HG02678 (cell line): ENCODE data around the gene TGFBR2.
A peak's percentile ranks its signal among the peaks of the same experiment; 100 is the strongest.

Experiments
- ATAC-seq: cut with Tn5 transposase; IDR thresholded peaks from one replicate; pipeline ENCODE4 v1.9.1; 2021; ENCODE audit warnings: mild to moderate bottlenecking, moderate library complexity; ENCODE audit not compliant: unreplicated experiment

The TGFBR2 gene

DNA sequence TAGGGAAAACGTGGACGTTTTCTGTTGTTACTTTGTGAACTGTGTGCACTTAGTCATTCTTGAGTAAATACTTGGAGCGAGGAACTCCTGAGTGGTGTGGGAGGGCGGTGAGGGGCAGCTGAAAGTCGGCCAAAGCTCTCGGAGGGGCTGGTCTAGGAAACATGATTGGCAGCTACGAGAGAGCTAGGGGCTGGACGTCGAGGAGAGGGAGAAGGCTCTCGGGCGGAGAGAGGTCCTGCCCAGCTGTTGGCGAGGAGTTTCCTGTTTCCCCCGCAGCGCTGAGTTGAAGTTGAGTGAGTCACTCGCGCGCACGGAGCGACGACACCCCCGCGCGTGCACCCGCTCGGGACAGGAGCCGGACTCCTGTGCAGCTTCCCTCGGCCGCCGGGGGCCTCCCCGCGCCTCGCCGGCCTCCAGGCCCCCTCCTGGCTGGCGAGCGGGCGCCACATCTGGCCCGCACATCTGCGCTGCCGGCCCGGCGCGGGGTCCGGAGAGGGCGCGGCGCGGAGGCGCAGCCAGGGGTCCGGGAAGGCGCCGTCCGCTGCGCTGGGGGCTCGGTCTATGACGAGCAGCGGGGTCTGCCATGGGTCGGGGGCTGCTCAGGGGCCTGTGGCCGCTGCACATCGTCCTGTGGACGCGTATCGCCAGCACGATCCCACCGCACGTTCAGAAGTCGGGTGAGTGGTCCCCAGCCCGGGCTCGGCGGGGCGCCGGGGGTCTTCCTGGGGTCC is at the start of gene TGFBR2:
Gene TGFBR2, plus strand, starts transcription at position 301 of the 731 bp plus-strand sequence. Its CDS starts 283 bp downstream, at position 584.
- peak; percentile 76 for ATAC-seq

DNA sequence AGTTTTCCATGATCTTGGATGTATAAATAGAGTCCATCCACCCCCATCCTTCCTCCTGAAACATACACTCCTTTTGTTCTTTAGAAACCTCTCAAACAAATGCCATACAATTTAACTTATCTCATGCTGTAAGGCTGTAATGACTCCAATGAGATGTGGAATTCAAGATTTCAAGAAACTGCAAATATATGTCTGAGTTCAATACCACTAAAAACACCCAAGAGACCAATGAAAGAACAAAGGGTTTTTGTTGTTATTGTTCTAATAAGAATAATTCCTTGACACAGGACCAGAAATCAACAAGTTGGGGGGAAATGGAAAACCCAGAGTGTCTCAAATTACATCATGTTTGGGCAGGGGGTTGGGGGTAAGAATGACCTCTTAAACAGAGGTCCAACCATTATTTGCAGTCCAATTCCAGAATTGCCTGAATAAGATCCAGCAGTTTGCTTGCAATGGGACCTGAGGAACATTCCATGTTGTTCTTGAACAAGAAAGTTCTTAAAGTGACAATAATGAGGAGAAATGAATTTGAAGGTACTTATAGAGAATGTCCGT is 48.6 kb upstream of the TGFBR2 start:
- ATAC-seq: no peak

DNA sequence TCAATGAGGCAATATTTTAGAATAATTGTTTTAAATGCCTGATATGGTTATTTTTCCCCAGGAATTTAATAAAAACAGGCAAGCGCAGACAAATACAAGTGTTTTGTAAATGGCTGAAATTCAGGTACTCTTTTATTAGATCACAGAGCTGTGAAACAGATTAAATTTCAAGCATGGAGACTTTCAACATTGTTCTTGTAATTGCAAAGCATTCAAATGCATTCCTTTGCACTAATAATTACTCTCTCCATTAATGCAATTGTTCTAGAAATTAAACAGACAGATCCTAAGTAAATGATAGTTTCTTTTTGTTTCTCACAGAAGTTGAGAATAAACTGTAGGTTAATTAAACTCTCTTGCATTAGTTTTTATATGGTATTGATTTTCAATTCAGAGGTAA is 42.4 kb upstream of the TGFBR2 start:
- ATAC-seq: no peak

DNA sequence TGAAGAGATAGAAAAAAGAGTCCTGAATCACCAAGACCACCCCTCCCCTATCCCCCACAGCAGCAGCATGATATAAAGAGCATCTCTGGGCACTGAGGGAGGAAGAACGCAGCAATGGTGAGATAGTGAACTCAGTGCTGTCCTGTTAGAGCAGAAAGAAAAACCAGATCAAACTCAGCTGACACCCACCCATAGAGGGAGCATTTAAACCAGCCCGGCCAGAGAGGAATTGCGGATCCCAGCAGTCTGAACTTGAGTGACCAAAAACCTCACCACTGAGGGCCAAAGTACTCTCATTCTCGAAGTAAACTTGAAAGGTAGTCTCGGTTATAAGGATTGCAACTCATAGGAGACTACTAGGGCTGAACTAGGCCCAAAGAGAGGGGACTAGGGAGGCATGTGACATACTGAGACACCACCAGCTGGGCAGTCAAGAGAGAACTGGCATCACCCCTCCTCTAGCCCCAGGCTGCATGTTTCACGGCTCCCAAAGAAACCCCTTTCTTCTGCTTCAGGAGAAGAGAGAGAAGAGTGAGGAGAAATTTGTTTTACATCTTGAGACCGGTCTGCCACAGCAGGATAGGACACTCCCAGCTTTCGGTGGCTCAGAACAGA is 39.2 kb upstream of the TGFBR2 start:
- ATAC-seq: no peak

DNA sequence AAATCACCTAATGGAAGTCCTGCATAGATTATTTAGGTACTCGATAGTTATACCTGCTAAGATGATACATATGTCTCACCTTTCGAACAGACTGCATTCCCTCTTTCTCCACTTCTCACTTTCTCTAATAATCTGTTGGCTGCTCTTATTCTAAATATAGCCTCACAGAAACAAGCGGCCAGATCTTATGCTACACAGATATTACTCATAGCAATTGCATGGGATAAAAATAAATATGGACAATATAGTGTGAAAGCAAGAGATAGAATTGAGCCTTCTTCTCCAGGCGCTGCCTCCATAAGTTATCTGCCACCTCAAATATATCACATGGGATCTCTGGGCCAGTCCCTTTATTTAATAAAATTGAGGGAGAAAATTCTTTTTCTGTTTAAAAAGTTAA is 29.5 kb upstream of the TGFBR2 start:
- no peak for ATAC-seq

DNA sequence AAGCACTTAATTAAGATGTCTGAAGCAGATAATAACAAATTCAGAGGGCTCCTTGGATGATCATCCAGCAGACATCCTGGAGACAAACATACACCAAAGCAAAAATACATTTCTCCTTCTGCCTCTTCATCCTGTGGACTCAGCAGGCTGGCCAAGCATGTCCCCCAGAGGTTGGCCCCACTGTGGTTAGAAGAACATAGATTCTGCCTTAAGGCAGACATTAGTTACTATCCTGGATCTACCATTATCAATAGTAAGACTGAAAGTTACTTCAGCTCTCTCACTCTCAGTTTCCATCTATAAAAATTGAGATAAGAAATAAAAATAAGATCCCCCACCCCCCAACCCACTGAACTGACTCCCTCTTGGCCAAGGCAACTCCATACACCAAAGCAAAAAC is 28.6 kb upstream of the TGFBR2 start:
- ATAC-seq: peak; percentile 80

DNA sequence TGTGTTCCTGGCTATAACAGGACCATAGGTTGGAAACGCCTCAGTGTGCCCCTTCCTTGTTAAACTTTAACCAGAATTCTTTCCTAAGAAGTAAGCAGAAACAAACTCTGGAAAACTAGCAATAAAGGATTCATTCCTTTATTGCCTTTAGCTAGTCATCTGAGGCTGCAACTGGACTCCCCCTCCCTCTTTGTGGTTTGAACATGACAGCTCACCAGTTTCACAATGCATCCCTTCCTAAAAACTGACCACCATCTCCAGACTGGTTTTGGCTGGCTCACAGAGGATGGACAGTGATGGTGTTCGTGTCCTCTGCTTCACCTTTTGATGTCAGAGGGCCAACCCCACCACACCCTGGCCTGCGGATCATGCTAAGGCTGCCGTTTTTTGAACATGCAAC is 27.9 kb upstream of the TGFBR2 start:
- ATAC-seq: no peak

DNA sequence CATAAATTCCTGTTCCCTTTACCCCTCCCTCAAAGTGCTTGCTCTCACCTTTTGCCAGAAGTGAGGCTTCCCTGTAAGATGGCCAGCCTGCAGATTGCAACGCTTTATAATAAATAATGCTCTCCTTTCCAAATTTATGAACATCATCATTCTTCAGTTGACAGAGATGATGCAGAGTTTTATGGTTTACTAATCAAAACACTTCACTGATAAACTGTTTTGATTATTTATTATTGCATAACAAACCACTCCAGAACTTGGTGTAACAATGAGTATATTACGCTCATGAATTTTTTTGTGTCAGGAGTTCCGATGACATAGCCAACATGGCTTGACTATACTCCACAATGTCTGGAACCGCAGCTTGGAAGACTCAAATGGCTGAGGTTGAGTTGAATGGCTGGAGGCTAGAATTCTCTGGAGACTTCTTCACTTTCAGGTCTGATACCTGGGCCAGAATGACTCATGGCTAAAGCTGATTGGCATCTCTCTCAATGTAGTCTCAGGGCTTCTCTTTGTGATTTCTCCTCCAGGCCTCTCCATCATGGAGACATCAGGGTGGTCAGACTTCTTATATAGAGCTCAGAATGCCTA is 27.3 kb upstream of the TGFBR2 start:
- ATAC-seq: no peak

DNA sequence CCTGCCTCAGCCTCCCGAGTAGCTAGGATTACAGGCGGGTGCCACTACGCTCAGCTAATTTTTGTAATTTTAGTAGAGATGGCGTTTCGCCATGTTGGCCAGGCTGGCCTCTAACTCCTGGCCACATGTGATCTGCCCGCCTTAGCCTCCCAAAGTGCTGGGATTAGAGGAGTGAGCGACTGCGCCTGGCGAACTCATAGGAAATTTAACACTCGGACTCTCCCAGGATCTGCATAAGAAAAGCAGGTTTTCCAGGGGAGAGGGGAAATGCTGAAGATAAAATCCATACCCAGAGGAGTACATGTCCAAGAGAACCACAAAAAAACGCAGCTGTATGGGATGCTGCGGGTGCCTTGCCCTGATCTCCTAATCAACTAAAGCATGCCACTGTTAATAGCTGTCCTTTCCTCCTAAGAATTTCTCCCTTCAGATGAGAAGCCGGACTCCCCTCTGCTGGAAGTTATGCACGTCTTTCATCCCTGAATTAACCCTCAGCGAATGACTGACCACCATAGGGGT is 25.3 kb upstream of the TGFBR2 start:
- ATAC-seq: no peak

DNA sequence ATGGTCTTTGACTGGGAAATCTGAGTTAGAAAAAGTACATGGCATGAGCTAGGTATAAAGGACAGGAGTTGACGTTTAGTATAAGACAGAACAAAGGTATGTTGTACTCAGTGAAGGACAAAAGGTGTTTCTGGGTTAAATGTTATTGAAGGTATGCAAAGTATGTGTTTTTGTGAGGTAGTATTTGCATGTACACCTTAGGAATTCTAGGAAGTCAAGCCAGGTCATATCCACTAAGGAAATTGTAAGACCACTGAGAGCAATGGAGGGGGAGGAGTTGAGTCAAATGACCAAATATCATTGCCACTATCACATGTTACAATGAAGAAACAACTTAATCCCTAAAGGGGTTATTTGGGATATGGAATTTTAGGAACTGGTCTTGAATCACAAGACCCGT is 24.4 kb upstream of the TGFBR2 start:
- no peak for ATAC-seq

DNA sequence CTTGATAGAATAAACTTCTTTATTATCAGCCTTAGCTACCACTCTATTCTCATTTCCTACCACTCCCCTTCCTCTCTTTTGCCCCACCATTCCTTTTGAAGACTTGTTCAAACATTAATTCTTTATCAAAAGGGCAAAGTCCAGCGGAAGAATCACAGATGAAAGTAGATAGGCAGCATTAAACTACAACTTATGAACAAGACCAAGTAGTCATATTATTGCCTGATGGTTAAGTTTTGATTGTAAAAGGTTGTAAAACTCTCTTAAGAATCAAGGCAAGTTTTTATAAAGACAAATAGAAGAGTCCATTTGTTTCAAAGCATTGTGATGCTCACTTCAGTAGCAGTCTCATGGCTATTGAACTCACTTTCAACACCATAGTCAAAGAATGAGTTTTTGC is 22.4 kb upstream of the TGFBR2 start:
- ATAC-seq: no peak

DNA sequence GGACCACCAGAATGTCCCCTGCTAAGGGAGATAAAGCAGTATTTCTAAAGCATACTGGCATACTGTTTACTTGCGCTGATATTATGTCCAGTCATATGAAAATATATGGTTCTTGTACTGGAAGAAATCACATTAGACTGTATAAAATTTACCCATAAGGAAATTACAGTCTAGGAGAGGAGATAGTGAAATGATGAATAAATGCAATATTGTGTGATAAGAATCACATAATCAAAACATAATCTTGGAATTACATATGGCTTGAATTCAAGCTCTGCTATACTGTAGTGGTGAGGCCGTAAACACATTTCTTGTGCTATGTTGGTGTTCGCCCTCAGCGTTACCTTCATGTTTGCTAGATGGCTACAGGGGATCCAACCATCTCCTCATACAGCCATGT is 20.7 kb upstream of the TGFBR2 start:
- no peak for ATAC-seq

DNA sequence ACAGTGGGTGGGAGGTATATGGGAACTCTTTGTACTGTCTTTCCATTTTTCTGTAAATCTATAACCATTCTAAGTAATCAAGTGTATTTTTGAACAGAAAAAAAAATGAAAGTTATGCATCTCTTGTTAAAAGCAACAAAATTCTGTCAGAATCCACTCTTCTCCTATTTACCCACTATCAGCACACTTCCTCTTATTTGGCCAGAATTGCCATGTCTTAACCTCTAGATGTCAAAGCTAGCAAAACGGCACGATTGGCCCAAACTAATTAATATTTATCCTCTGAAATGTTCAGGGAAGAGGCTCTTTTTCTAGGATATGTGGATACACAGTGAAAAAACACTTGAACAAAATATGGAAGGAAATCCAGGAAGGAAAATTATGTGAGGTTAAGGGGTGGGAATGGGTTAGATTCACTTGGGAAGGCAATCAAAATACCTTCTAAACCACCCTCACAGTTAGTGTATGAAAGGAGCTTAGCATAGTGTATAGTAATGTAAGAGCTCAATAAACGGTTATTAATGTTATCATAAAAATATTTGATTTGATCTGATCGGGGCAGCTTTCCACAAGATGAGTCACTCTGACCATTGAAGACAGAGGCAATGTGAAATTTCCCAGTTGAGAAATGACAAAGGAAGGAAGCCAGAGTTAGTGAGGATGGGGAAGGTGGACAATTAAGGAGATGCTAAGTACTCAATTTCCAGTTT is 20.1 kb upstream of the TGFBR2 start:
- ATAC-seq: no peak

DNA sequence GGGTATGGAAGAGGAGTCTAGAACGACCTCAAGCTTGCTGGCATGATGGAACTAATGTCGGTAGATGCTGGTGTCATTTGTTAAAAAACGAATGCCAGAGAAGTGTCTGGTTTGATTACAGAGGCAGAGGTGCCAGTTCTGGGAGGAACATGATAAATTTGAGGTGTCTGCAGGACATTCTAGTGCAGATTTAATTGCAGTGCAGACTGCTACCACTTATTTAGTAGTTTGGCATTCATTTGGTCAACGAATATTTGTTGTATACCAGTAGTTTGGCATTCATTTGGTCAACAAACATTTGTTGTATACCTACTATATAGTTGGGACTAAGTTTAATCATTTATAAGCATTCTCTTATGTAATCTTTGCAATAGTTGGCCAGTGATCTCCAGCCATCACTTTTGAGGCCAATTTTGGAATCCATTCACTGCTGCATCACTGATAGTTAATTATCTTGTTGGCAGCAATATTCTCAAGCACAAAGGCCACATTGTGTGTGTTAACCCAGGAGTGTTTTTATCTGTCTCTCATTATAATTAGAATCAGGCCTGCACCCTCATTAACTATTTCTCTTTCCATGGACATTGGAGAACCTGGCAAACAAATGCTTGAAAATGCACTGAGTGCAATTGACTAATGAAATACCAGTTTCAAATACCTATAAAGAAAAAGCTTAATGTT is 19.5 kb upstream of the TGFBR2 start:
- ATAC-seq: no peak

DNA sequence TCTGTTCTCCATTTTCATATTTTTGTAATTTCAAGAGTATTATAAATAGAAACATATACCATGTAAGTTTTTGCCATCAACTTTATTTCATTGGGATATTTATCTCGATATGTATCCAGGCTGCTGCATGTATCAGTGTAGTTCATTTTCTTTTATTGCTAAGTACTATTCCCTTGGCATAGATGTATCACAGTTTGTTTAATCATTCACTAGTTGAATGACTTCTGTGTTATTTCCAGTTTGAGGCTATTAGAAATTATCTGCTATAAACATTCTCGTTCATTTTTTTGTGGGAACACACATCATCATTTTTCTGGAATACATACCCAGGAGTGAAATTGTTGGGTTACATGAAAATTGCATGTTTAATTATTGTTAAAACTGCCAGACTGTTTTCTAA is 18.5 kb upstream of the TGFBR2 start:
- no peak for ATAC-seq

DNA sequence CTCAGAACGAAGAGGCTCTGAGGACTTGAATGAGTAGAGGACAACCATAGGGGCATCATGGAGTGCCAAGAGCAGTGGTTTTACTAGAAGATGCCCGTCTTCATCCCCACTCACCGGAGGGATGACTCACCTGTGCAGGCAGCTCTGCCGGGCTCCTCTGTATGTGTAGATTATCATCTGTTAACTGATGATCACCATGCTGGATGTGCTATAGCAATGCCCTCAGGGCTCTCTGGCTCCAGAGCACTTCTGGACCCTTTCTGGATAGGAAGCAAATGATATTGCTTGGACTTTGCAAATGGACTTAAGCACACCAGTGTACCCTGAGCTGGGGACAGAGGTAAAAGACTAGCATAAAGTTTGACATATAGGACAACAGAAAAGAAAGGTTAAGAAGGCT is 10.2 kb upstream of the TGFBR2 start:
- no peak for ATAC-seq

DNA sequence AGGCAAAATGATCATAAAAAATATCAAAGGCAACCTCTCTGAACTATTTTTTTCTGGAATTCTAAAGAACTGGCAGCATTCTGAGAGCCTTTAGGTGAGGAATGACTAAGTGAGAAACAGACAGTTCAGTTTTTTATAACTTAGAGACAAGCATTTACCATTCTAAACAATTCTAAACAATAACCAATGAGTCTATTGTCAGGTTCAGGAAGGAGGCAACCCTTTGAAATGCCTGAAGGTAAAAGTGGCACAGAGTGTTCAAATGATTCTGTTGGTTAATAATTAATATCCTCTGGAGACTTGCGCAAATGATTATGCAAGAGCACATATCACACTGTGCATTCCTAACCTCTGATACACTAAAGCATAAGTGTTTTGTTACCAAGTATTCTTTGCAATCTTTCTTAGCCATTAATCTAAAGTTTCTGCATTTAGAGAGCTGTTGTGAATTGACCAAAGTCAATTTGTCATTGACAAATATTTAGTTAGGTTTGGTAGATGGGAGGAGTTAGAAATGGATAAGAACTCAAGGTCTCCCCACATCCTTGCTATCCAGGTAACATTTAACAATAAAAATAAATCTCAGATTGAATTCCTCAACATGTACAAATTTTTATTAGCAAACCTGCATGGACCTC is 9.2 kb upstream of the TGFBR2 start:
- no peak for ATAC-seq

DNA sequence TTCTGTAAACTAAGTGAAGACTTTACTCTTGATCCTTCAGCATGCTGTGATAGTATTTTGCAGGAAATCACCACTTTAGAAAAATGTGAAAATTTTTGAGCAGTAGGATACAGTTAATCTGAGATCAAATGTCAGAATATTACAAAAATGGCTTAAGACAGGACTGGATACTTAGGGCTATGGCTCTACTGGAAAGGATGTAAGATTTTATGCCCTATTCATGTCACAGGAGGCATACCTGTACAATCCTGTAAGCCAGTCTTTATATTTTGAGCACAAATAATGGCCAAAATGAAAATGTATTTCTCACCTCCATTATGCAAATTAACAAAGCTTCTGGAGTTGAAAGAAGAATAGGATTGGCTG is 8.6 kb upstream of the TGFBR2 start:
- no peak for ATAC-seq

DNA sequence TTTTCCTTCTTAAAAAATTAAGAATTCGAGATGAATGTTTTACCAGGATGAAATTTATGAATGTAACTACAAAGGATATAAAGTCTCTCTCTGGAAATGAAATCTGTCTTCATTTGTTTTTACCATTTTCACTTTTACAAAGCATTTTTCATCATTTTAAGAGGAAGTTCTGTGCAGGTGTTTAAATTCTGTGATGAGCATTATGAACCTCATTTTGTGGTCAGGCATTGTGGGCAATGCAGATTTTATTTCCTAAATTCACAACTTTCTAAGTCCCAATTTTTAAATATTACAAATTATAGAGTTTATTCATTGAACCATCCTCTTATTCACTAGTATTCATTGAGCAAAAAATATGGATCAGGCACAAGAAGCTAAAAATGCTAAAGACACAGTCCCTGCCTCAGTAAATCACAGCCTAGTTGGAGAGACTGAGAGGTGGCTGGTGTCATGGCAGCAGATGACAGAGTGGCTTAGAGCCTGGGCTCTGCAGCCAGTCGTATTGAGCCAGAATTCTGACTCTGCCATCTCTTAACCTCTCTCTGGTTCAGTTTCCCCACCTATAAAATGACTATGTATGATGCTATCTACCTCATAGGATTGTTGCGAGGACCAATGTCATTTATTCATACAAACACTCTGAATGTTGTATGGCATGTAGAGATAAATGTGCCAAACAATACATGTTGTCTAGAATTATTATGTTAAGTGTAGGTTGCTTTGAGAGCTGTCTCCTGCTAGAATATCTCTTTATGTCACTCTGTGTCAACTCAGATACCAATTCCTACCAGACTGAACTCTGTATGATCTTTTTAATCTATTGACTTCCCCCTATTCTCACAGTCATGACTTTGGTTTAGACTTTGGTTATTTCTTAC is 7.5 kb upstream of the TGFBR2 start:
- peak; percentile 43 for ATAC-seq
